RWPE1 (cell line): ENCODE data around the gene NR4A2.

Experiments
- CTCF ChIA-PET: fragments of 350-600 bp; sonication (Branson Sonifier 250); formaldehyde crosslinking; extraction: SDS; loops from one replicate; lab custom pipeline; 2021; lab: Yijun Ruan, JAX
- POLR2A ChIA-PET: fragments of 400-600 bp; formaldehyde crosslinking; extraction: SDS; loops from one replicate; lab custom pipeline; 2020; ENCODE audit warnings: antibody characterized with exemption; ENCODE audit not compliant: low non-redundant PET; lab: Yijun Ruan, JAX
- DNase-seq: peaks from one replicate; pipeline ENCODE4 v3.0.0; 2012; ENCODE audit warnings: low spot score
- H3K27ac ChIP-seq: fragments of 450-650 bp; 2 replicates; pipeline ENCODE4 v1.5.1; 2017
- TF ChIP-seq, protein P1 (sequence below): fragments of 450-650 bp; conservative IDR thresholded peaks from 2 replicates; pipeline ENCODE4 v1.5.1; 2017; ENCODE audit warnings: low read depth, mild to moderate bottlenecking

NR4A2 gene

DNA sequence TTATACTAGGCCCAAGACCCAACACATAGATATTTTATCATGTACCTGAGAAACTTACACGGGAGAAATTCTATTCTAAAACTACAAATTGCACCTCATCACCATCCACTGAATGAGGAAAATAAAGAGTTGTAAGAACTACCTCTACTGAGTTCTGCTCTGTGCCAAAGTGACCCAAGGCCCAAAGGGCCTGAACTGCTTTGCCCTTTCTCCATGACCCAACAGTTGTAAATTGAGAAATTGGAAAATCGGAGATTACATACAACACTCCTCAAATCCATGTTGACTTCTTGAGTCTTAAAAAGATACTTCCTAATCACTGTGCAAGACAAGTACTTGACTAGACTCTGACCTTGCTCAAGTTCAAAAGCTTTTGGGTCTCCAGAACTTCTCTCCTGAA lies 8.8 kb downstream of the NR4A2 start:
- POLR2A ChIA-PET = no interaction called here
- DNase-seq = no peak
- TF ChIP-seq, protein P1, sequence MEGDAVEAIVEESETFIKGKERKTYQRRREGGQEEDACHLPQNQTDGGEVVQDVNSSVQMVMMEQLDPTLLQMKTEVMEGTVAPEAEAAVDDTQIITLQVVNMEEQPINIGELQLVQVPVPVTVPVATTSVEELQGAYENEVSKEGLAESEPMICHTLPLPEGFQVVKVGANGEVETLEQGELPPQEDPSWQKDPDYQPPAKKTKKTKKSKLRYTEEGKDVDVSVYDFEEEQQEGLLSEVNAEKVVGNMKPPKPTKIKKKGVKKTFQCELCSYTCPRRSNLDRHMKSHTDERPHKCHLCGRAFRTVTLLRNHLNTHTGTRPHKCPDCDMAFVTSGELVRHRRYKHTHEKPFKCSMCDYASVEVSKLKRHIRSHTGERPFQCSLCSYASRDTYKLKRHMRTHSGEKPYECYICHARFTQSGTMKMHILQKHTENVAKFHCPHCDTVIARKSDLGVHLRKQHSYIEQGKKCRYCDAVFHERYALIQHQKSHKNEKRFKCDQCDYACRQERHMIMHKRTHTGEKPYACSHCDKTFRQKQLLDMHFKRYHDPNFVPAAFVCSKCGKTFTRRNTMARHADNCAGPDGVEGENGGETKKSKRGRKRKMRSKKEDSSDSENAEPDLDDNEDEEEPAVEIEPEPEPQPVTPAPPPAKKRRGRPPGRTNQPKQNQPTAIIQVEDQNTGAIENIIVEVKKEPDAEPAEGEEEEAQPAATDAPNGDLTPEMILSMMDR = no peak

DNA sequence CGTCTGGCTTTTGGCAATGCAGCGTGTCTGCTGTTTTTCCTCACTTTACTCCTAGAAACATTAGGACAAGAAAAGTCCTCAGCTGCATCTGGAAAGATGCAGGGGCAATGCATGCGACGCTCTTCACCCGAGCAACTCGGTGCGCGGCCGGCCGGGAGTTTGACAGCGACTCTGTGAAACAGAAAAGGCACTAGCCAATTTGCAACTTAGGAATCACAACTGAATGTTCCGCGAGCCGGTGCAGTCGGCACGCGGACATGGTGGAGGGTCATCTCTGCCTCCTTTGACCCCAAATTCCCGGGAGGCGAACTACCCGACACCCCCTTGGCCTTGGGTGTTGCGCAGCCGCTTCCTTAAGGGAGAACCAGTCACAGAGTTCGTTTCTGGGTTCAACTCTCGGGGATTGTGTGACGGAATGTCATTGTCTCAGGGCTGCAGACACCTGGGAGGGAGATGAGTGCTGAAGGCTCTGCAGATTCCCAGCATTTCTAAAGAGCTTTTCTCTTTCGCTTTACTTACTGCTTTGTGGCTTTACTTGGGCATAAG lies 9.8 kb downstream of the NR4A2 start:
- DNase-seq = no peak
- POLR2A ChIA-PET = no interaction called here
- TF ChIP-seq, protein P1 = no peak
- CTCF ChIA-PET = no interaction called here
- H3K27ac ChIP-seq = no peak overlapping the region

More for the DNA sequence above, 8.8 kb downstream of the NR4A2 start:
- CTCF ChIA-PET = no interaction called here
- no peak overlapping the region for H3K27ac ChIP-seq

GRCh38 chr2:156322051-156322685 lies 10.4 kb downstream of the NR4A2 start:
- POLR2A ChIA-PET = no interaction called here
- TF ChIP-seq, protein P1 = no peak
- no peak overlapping the region for H3K27ac ChIP-seq
- DNase-seq = no peak
- CTCF ChIA-PET = no interaction called here

- no peak for DNase-seq
- ChIA-PET CTCF (interaction anchor here (0.7 kb wide), 1 partner anchor 308 kb away, joined by 3 read pairs; no protein-coding TSS in a partner anchor), POLR2A (no interaction called here)
- TF ChIP-seq, protein P1 = no peak
- no peak overlapping the region for H3K27ac ChIP-seq
Observed at GRCh38 chr2:156321243-156321904, 11.1 kb downstream of the NR4A2 start.

- DNase-seq = peak; percentile 48
- TF ChIP-seq, protein P1 = 0 out of 2 replicates have a peak, but pooled peaks have one; percentile 12
- CTCF ChIA-PET = no interaction called here
- POLR2A ChIA-PET = no interaction called here
- no peak overlapping the region for H3K27ac ChIP-seq
Observed at GRCh38 chr2:156320486-156321098, 11.9 kb downstream of the NR4A2 start.

- DNase-seq = no peak
- H3K27ac ChIP-seq = no peak overlapping the region
- POLR2A ChIA-PET = no interaction called here
- CTCF ChIA-PET = no interaction called here
- TF ChIP-seq, protein P1 = no peak
Observed at GRCh38 chr2:156319811-156320485, 12.6 kb downstream of the NR4A2 start.
